Measurements from ENCODE around the gene SEMA3F.

Gene SEMA3F

DNA sequence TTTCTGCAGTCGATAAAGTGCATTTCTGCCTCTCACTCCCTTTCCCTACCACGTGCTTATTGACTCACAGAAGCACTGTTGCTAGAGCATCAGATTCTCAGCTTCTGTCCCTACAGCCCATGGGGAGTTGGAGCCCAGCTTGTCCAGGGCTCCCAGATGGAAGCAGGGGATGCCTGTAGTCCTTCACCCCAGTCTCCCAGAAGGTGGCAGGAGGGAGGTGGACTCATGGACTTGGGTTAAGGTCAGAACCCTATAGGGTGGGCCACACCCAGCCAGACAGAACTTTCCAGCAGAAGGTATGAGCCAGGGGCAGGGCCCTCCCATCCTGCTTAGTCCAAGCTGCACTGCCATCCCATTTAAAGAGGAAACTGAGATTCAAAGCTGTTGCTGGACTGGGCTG is 33.1 kb upstream of the SEMA3F start:
- Histone ChIP-seq H3K27ac (ENCODE audit: low read length) (no peak overlapping the region), H2AFZ (ENCODE audit: low read depth, low read length) (no peak overlapping the region), H3K9ac (ENCODE audit: low read length) (no peak overlapping the region), H3K27me3 (ENCODE audit: low read depth, low read length) (no peaks in the 10 kb centered on the region), H3K4me1 (ENCODE audit: low read length) (no peaks in the 10 kb centered on the region), H3K9me3 (ENCODE audit: insufficient read depth, low read length) (no peaks in the 10 kb centered on the region), H3K4me3 (ENCODE audit: low read length) (no peak overlapping the region), H3K36me3 (replicated peaks; ENCODE audit: low read depth, low read length) (peaks cover 22% of the 10 kb centered on the region), H3K79me2 (ENCODE audit: low read length) (no peaks in the 10 kb centered on the region), H4K20me1 (ENCODE audit: insufficient read depth, low read length) (no peaks in the 10 kb centered on the region), H3K4me2 (ENCODE audit: low read length) (no peak overlapping the region)
- TF ChIP-seq, protein P1, sequence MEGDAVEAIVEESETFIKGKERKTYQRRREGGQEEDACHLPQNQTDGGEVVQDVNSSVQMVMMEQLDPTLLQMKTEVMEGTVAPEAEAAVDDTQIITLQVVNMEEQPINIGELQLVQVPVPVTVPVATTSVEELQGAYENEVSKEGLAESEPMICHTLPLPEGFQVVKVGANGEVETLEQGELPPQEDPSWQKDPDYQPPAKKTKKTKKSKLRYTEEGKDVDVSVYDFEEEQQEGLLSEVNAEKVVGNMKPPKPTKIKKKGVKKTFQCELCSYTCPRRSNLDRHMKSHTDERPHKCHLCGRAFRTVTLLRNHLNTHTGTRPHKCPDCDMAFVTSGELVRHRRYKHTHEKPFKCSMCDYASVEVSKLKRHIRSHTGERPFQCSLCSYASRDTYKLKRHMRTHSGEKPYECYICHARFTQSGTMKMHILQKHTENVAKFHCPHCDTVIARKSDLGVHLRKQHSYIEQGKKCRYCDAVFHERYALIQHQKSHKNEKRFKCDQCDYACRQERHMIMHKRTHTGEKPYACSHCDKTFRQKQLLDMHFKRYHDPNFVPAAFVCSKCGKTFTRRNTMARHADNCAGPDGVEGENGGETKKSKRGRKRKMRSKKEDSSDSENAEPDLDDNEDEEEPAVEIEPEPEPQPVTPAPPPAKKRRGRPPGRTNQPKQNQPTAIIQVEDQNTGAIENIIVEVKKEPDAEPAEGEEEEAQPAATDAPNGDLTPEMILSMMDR (IDR thresholded peaks at IDR 0.05; ENCODE audit: low read depth, low read length) = no peak
- no peak for TF ChIP-seq EZH2phosphoT487 (IDR thresholded peaks at IDR 0.05; ENCODE audit: low read depth)

DNA sequence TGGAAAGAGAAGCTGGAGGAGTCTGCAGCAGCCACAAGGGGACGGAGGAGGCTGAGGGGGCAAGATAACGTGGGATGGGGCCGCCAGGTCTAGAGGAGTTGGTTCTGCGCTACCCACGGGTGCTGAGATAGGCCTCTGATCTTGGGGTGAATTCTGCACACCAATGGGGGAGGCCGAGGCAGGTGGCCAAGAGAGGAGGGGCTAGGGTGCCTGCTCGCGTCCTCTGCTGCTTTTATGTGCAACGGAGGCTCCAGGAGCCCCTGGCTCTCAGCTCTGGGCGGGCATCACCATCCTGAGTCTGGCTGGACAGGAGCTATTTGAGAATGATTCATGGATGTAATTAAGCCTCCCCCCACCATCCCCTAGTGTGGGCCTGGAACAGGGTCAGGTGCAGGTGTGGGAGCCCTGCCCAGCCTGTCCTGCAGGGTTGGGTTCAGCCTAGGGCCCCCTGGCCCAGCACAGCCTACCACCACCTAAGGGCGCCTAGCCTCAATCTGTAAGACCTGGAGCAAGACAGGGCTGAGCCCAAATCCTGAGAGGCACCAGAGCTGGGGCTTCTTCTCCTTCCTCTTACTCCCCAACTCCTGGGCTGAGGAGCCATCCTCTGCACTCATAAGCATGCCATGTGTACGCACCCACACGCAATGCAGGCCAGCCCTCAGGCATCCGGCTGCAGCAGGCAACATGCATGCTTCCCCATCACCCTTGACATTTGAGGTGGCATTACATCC is 32.3 kb upstream of the SEMA3F start:
- Histone ChIP-seq H3K4me2 (ENCODE audit: low read length) (no peak overlapping the region), H3K79me2 (ENCODE audit: low read length) (no peaks in the 10 kb centered on the region), H4K20me1 (ENCODE audit: insufficient read depth, low read length) (no peaks in the 10 kb centered on the region), H3K27me3 (ENCODE audit: low read depth, low read length) (no peaks in the 10 kb centered on the region), H3K27ac (ENCODE audit: low read length) (no peak overlapping the region), H3K4me3 (ENCODE audit: low read length) (no peak overlapping the region), H2AFZ (ENCODE audit: low read depth, low read length) (no peak overlapping the region), H3K9ac (ENCODE audit: low read length) (no peak overlapping the region), H3K4me1 (ENCODE audit: low read length) (no peaks in the 10 kb centered on the region), H3K9me3 (ENCODE audit: insufficient read depth, low read length) (no peaks in the 10 kb centered on the region), H3K36me3 (replicated peaks; ENCODE audit: low read depth, low read length) (peaks cover 17% of the 10 kb centered on the region)
- TF ChIP-seq EZH2phosphoT487 (IDR thresholded peaks at IDR 0.05; ENCODE audit: low read depth) = no peak
- TF ChIP-seq, protein P1 (IDR thresholded peaks at IDR 0.05; ENCODE audit: low read depth, low read length) = no peak

DNA sequence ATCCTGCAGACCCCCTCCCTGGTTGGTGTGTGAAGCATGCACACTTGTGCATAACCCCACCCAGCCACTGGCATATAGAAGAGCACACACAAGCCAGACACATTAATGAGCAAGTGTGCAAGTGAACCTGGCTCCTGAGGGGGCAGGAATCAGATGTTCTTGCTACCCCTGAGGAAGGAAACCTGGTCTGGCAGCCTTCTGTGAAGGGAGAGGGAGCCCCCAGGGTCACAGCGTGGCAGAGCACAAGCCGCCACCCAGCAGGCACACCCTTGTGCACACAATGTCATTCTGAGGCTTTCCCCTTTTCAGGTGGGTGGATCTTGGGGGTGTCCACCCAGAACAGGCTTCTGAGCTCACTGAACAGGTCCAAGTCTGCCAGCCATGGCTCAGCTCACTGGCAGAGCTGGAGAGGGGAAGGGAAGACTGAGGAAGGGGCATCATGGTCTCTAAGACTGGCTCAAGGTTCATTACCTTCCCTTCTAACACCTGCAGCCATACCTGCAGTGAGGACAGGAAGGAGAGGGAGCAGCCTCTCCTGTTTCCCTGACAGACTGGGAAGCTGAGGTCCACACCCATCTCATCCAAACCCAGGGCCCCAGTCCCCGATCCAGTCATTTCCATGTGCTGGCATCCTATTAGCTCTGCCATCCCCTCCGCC is 31.6 kb upstream of the SEMA3F start:
- no peak overlapping the region for H3K27ac ChIP-seq (ENCODE audit: low read length)
- no peak overlapping the region for H3K4me2 ChIP-seq (ENCODE audit: low read length)

More for the DNA sequence above, 31.6 kb upstream of the SEMA3F start:
- no peaks in the 10 kb centered on the region for H3K79me2 ChIP-seq (ENCODE audit: low read length)
- H3K27me3 ChIP-seq (ENCODE audit: low read depth, low read length) = no peaks in the 10 kb centered on the region
- H3K4me1 ChIP-seq (ENCODE audit: low read length) = no peaks in the 10 kb centered on the region
- H2AFZ ChIP-seq (ENCODE audit: low read depth, low read length) = no peak overlapping the region
- H3K9ac ChIP-seq (ENCODE audit: low read length) = no peak overlapping the region
- no peaks in the 10 kb centered on the region for H3K9me3 ChIP-seq (ENCODE audit: insufficient read depth, low read length)
- no peak overlapping the region for H3K4me3 ChIP-seq (ENCODE audit: low read length)
- no peaks in the 10 kb centered on the region for H4K20me1 ChIP-seq (ENCODE audit: insufficient read depth, low read length)
- TF ChIP-seq, protein P1 (IDR thresholded peaks at IDR 0.05; ENCODE audit: low read depth, low read length) = no peak
- no peak for TF ChIP-seq EZH2phosphoT487 (IDR thresholded peaks at IDR 0.05; ENCODE audit: low read depth)
- H3K36me3 ChIP-seq (replicated peaks; ENCODE audit: low read depth, low read length) = peaks cover 10% of the 10 kb centered on the region
